ENCODE results near the gene CARMIL3. TPM values are rescaled to one million over a fixed set of nuclear protein-coding genes. Genes with fewer than 3 reads are reported as not detected.

The CARMIL3 gene
- total RNA-seq, 1 donor from 2014 or later: not detected

DNA sequence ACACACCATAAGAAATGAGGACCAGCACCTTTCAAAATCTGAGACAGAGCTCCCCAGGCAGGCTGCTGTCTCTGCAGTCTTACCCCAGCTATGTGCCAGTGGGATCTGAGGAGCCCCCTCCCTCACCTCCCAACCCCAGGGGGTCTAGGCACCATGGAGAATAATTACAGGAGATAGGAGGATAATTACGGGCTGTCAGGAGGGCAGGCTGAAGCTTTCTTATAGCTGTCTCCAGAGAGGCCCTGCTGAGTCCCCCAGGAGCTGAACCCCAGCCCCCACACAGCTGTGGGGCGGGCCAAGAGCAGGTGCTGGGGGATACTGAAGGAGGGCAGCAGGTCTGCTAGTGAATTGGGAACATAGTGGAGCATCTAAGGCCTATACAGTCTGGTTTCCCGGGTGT is 26.3 kb downstream of the CARMIL3 start:
- Histone ChIP-seq H3K4me3 (ENCODE audit: low read depth, low read length) (no peak overlapping the region), H3K36me3 (ENCODE audit: control insufficient read depth, insufficient read depth, low read length) (no peaks in the 10 kb centered on the region), H3K27me3 (ENCODE audit: control insufficient read depth, insufficient read depth, low read length) (peaks cover 8% of the 10 kb centered on the region)
- DNase-seq (ENCODE audit: low read depth) (no peak), FAIRE-seq (peak; percentile 88)
- TF ChIP-seq, protein P1, sequence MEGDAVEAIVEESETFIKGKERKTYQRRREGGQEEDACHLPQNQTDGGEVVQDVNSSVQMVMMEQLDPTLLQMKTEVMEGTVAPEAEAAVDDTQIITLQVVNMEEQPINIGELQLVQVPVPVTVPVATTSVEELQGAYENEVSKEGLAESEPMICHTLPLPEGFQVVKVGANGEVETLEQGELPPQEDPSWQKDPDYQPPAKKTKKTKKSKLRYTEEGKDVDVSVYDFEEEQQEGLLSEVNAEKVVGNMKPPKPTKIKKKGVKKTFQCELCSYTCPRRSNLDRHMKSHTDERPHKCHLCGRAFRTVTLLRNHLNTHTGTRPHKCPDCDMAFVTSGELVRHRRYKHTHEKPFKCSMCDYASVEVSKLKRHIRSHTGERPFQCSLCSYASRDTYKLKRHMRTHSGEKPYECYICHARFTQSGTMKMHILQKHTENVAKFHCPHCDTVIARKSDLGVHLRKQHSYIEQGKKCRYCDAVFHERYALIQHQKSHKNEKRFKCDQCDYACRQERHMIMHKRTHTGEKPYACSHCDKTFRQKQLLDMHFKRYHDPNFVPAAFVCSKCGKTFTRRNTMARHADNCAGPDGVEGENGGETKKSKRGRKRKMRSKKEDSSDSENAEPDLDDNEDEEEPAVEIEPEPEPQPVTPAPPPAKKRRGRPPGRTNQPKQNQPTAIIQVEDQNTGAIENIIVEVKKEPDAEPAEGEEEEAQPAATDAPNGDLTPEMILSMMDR (IDR thresholded peaks at IDR 0.05; ENCODE audit: insufficient read depth, low read length, severe bottlenecking): no peak

DNA sequence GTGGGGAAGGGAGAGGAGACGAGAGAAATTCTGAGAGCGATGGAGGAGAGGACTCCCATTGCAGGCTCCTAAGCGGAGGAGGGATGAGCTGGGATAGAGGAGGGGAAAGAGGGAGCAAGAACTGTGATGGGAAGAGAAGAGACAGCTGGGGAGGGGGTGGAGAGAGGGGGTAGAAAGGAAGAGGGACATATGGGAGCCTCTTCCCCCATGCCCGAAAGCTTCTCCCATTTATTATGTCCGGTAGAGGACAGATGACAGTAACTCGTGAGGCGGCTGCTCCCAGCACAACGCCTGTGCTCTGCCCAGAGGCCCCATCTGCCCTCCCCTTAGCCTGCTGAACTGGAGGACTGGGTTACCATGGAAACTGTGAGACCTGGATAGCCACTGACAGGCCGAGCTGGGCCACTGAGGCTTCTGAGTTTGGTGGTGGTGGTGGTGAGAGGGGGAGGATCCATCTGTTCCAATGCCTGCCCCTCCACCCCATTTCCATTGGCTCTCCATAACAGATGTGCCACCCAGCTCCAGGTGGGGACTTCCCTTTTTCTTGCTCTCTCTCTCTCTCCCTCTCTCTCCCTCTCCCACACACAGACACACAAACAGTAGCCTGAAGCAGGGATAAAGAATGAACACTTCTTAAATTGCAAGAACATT is 27.8 kb downstream of the CARMIL3 start:
- Histone ChIP-seq H3K36me3 (ENCODE audit: control insufficient read depth, insufficient read depth, low read length) (no peaks in the 10 kb centered on the region), H3K27me3 (ENCODE audit: control insufficient read depth, insufficient read depth, low read length) (peaks cover 8% of the 10 kb centered on the region), H3K4me3 (ENCODE audit: low read depth, low read length) (no peak overlapping the region)
- TF ChIP-seq, protein P1 (IDR thresholded peaks at IDR 0.05; ENCODE audit: insufficient read depth, low read length, severe bottlenecking): no peak
- no peak for DNase-seq (ENCODE audit: low read depth)
- FAIRE-seq: no peak

DNA sequence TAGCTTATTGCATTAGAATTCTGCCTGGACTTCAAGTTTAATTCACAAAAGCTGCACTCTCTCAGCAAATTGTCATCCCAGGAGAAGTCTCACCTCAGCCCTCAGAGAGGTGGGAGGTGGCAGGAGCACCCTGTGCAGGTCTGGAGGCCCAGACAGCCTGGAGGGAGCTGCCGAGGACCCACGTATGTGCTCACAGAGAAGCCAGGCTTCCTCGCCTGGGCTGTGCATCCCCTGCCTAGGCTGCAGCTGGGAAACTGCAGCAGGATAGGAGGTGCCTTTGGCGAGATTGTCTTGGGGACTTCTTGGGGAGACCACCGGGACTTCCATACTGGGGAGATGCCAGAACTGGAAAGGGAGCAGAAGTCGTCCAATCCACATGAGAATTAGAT is 28.3 kb downstream of the CARMIL3 start:
- TF ChIP-seq, protein P1 (IDR thresholded peaks at IDR 0.05; ENCODE audit: insufficient read depth, low read length, severe bottlenecking): no peak
- Histone ChIP-seq H3K36me3 (ENCODE audit: control insufficient read depth, insufficient read depth, low read length) (no peaks in the 10 kb centered on the region), H3K4me3 (ENCODE audit: low read depth, low read length) (no peak overlapping the region), H3K27me3 (ENCODE audit: control insufficient read depth, insufficient read depth, low read length) (peaks cover 8% of the 10 kb centered on the region)
- DNase-seq (ENCODE audit: low read depth) (no peak), FAIRE-seq (no peak)

DNA sequence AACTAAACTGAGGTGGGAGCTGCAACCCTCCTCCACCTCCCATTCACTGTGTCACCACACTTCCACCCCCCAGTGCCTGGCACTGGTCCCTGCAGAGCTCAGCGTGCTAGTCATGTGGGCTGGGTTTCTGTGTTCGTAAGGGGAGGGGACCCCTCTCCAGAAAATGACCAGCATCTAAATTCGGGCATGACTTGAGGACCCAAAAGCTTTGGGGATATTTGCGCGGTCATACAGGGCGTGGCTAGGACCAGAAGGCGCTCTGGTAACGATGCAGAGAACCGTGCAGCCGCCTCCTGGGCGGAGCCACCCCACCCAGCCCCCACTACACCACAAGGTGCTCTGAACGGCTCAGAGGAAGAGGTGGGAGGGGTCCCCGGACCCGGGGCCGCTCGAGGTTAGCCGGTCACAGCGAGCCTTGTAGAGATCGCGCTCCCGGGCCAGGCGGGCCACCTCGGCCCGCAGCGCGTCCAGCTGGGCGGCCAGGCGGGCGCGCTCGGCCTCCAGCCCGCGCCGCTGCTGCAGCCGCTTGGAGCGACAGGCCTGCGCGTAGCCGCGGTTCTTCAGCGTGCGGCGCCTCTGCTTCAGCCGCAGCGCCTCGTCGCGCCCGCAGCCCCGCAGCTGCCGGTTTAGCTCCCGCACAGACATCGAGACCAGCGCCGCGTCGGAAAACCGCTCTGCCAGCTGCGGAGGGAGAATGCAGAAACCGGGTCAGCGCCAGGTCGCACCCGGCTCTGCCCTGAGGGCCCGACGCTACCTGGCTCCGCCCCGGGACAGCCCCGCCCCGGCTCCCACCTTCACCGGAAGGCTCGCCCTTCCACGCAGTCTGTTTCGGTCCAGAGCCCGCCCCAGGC is 29.3 kb downstream of the CARMIL3 start:
- H3K4me3 ChIP-seq (ENCODE audit: low read depth, low read length): peak overlapping the region; percentile 45
- DNase-seq (ENCODE audit: low read depth) (peak; percentile 28), FAIRE-seq (no peak)
- peaks cover 8% of the 10 kb centered on the region for H3K27me3 ChIP-seq (ENCODE audit: control insufficient read depth, insufficient read depth, low read length)
- no peaks in the 10 kb centered on the region for H3K36me3 ChIP-seq (ENCODE audit: control insufficient read depth, insufficient read depth, low read length)
- TF ChIP-seq, protein P1 (IDR thresholded peaks at IDR 0.05; ENCODE audit: insufficient read depth, low read length, severe bottlenecking): no peak

DNA sequence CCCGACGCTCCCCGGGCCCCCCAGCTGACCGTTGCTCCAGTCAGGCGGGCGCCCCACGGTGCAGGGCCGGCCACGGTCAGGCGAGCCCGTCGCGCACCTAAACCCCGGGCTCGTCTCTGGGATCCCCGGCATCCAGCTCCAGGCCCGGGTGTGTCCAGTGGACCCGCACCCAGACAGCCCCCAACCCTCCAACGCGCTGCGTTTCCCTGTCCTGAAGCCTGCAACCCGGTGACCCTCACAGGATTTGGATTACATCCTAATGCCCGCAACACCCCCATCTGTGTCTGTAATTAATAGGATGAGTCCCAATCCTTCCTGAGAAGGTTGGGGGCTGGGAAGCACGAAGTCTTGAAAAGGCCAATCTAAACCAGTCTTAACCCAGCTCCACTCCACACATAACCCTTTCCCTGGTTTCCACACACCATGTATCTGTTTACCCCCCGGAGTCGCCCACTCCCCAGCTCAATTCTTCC is 30.0 kb downstream of the CARMIL3 start:
- H3K4me3 ChIP-seq (ENCODE audit: low read depth, low read length): peak overlapping the region; percentile 45
- no peak for FAIRE-seq
- TF ChIP-seq, protein P1 (IDR thresholded peaks at IDR 0.05; ENCODE audit: insufficient read depth, low read length, severe bottlenecking): no peak

More for the DNA sequence above, 30.0 kb downstream of the CARMIL3 start:
- Histone ChIP-seq H3K36me3 (ENCODE audit: control insufficient read depth, insufficient read depth, low read length) (no peaks in the 10 kb centered on the region), H3K27me3 (ENCODE audit: control insufficient read depth, insufficient read depth, low read length) (peaks cover 8% of the 10 kb centered on the region)
- no peak for DNase-seq (ENCODE audit: low read depth)

All from bronchial epithelial cell (primary cell).